ENCODE measurements around the gene TANGO6.

Gene TANGO6

GRCh38 chr16:68843482-68844210 lies at the start of gene TANGO6:
Gene TANGO6 (plus strand): TSS chr16:68843531. CDS start chr16:68843618, 87 bp downstream.
- DNase-seq = peak; percentile 53

- peak; percentile 15 for DNase-seq
Measured at GRCh38 chr16:68798398-68798797, 44.9 kb upstream of the TANGO6 start.

- peak; percentile 85 for DNase-seq
Measured at GRCh38 chr16:68800257-68800875, 43.0 kb upstream of the TANGO6 start.

- no peak for DNase-seq
Measured at GRCh38 chr16:68802190-68802589, 41.1 kb upstream of the TANGO6 start.

- no peak for DNase-seq
Measured at GRCh38 chr16:68806422-68806821, 36.9 kb upstream of the TANGO6 start.

- no peak for DNase-seq
Measured at GRCh38 chr16:68806981-68807380, 36.4 kb upstream of the TANGO6 start.

DNA sequence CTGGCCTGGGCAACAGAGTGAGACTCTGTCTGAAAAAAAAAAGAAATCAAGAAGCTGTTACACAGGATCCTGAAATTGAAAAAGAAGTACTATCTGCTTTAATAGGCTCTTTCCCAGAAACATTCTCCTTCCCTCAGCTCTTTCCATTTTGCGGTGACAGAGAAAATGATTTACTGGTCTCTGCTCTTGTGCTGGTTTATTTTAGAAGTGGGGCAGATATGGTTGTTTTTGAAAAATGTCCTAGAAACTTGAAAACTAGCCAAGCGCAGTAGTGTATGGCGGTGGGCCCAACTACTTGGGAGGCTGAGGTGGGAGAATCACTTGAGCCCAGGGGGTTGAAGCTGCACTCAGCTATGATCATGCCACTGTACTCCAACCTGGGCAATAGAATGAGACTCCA lies 28.8 kb upstream of the TANGO6 start:
- no peak for DNase-seq

GRCh38 chr16:68823401-68824135 lies 19.8 kb upstream of the TANGO6 start:
- DNase-seq = no peak

- DNase-seq = no peak
Measured at GRCh38 chr16:68825427-68825826, 17.9 kb upstream of the TANGO6 start.

GRCh38 chr16:68826652-68827051 lies 16.7 kb upstream of the TANGO6 start:
- DNase-seq = no peak

- no peak for DNase-seq
Measured at GRCh38 chr16:68833251-68833650, 10.1 kb upstream of the TANGO6 start.

DNA sequence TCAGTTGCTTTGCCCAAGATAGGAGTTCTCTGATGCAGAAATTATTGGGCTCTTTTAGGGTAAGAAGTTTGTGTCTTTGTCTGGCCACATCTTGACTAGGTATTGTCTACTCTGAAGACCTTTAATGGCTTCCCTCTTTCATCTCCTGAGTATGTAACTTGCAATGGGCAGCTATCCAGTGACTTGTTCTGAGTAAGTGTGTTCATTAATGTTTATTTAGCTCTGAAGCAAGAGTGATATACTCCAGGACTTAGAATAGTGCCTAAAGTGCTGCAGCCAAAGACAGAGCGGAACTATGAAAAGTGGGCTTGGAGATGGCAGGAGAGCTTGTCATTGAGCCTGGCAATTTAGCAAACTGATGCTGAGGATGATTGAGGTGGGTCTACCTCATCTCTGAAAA lies 8.8 kb upstream of the TANGO6 start:
- no peak for DNase-seq

DNA sequence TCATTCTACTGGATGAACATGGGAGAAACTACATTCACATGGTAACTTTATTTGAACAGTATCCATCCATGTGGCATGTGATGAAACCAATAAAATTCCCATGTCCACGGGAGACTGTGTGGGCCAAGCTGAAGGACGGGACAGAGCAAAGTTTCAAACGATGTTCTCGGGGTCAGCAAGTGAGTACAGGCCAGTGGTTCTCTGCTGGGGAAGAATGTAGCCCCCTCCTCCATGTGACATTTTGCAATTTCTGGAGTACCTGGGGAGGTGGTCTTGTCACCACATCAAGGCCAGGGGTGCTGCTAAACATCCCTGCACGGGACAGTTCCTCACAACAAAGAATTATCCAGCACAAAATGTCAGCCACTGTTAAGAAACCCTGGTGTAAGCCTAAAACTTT lies 7.4 kb upstream of the TANGO6 start:
- DNase-seq = no peak

DNA sequence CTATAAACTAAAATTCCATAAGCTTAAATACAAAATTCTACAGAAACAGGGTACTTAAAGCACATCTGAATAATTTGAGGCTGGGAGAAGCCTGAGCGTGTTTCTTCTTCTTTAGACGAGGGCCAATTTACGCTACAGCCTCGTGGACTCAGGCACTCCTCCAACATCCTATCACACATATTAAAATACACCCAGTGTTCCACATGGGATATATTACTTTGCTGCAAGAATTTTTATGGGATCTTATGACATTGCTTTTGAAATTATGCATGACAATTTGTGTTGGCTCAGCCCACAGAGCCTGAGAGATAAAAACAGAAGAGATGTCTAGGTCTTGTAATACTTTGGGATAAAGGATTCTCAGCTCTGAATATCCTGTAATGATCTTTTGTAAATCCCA lies 3.5 kb upstream of the TANGO6 start:
- DNase-seq = no peak

DNA sequence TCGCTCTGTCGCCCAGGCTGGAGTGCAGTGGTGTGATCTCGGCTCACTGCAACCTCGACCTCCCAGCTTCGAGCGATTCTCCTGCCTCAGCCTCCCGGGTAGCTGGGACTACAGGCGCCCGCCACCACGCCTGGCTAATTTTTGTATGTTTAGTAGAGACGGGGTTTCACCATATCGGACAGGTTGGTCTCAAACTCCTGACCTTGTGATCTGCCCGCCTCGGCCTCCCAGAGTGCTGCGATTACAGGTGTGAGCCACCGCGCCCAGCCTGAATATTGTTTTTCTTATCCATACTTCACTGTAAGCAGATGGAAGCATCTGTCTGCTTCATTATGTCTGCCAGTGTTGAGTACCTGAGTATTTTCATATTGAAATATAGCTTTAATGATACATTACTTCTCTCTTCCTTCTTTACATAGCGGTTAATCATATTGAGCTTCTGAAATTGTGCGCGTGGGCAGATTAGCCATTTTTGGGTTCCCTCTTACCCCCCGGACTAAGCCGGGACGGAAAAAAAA lies 308 bp upstream of the TANGO6 start:
- DNase-seq = peak; percentile 49

DNA sequence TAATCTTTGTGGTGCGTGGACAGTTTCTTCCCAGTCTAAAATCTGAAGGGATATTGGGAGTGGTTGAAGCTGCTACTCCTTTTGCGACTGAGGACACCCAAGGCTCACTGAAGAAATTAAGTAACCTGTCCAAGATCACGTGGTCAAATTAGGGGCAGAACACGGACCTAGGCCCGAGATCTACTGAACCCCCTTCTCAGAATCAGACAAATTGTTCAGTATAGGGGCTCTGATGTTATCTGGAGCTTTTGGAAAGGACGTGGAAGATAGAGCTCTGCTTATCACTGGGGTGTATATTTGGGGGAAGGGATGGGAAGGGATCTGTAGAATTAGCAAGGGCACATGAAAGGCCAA lies 857 bp downstream of the TANGO6 start:
- DNase-seq = no peak

DNA sequence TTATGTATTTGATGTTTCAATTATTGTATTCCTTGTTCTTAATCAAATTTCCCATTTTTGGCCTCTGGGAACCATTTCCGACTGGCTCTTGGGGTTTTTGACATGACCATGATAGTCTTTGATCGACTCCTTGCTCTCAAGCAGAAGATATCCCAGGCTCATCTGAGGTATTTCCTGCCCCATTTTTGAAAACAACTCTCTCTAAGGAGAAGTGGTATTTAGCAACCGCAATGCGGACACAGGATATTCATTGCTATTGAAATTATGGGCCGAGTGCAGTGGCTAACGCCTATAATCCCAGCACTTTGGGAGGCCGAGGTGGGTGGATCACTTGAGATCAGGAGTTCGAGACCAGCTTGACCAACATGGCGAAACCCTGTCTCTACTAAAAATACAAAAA lies 5.5 kb downstream of the TANGO6 start:
- DNase-seq = no peak

DNA sequence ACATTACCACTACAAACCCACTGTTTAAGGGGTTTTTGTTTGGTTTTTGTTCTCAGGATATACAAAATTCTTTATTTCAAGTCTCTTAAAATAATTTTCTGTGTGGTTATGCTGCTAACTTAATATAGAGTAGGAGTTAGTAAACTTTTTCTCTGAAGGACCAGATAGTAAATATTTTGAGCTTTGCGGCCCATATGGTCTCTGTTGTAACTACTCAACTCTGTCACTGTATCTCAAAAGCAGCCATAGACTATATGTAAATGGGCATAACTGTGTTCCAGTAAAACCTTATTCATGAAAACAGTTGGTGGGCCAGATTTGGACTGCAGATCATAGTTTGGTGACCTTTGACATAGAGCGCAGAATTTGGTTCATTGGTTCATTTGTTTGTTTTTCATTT lies 7.2 kb downstream of the TANGO6 start:
- DNase-seq = no peak

DNA sequence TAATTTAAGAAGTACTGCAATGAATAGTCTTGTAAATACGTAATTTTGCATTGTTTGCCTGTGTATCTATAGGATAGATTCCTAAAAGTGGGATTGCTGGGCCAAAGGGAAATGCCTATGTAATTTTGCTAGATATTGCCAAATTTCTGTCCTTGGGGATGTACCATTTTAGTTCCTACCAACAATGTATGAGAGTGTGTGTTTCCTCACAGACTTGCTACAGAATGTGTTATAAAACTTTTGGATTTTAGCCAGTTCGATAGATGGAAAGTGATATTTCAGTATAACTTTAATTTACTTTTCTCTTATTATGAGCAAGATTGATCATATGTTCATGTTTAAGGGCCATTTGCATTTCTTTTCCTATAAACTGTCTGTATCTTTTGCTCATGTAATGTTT lies 8.3 kb downstream of the TANGO6 start:
- DNase-seq = no peak

- DNase-seq = no peak
Measured at GRCh38 chr16:68857479-68857878, 14.1 kb downstream of the TANGO6 start.

- DNase-seq = no peak
Measured at GRCh38 chr16:68859828-68860227, 16.5 kb downstream of the TANGO6 start.

- DNase-seq = no peak
Measured at GRCh38 chr16:68860978-68861892, 17.9 kb downstream of the TANGO6 start.

DNA sequence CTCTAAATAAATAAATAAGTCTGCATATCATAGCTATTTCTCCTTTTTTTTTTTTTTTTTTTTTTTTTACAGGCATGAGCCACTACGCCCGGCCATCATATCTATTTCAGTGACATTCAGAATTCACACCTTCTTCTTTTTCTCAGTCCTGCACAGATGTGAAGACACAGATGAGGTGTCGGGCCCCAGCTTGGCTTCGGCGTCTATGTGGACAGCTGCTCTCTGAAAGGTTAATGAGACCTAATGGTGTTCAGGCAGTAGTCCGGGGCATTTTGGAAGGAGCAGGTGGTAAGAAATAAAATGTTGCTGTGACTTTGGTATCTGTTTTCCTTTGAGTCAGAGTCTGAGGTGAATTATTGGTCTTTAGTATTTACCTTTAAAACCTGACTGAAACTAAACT lies 23.6 kb downstream of the TANGO6 start:
- DNase-seq = no peak
